Liver (tissue), 3 donors: ENCODE measurements around the gene NLGN1.
"Not testable (repeated sequence)": the region's sequence is repeated elsewhere in the genome, so short reads cannot be mapped to it uniquely, and the experiment has no call there.

Experiments
- CTCF ChIP-seq: fragments of 150-350 bp; IDR thresholded peaks from 2 replicates; pipeline ENCODE4 v1.5.1; 2017; ENCODE audit warnings: improper control_type of control experiment, low read depth, low read length; ENCODE audit not compliant: missing input control
- EGR1 ChIP-seq, 2 donors: IDR thresholded peaks; 2 replicates each; pipeline ENCODE4 v1.6.1; 2016 to 2018; ENCODE audit warnings: antibody characterized with exemption in 2 of 2, low read depth in 2 of 2
- GABPA ChIP-seq, 2 donors: IDR thresholded peaks in 1 of 2; conservative IDR thresholded peaks in 1 of 2; 2 replicates each; pipeline ENCODE4 v1.6.1; 2016; ENCODE audit warnings: antibody characterized with exemption in 2 of 2, mild to moderate bottlenecking in 1 of 2, moderate library complexity in 1 of 2
- HNF4G ChIP-seq: IDR thresholded peaks from 2 replicates; pipeline ENCODE4 v1.6.1; 2016; ENCODE audit warnings: antibody characterized with exemption
- JUND ChIP-seq, 2 donors: IDR thresholded peaks; 2 replicates each; pipeline ENCODE4 v1.6.1; 2016; ENCODE audit warnings: antibody characterized with exemption in 2 of 2
- NR2F2 ChIP-seq: IDR thresholded peaks from 2 replicates; pipeline ENCODE4 v1.6.1; 2016; ENCODE audit warnings: antibody characterized with exemption
- RAD21 ChIP-seq, 2 donors: IDR thresholded peaks; 2 replicates each; pipeline ENCODE4 v1.6.1; 2016; ENCODE audit warnings: antibody characterized with exemption in 2 of 2, mild to moderate bottlenecking in 2 of 2
- REST ChIP-seq: IDR thresholded peaks from 2 replicates; pipeline ENCODE4 v1.6.1; 2016; ENCODE audit warnings: antibody characterized with exemption, mild to moderate bottlenecking
- RXRA ChIP-seq, 2 donors: IDR thresholded peaks; 2 replicates each; pipeline ENCODE4 v1.6.1; 2017 to 2018; ENCODE audit warnings: antibody characterized with exemption in 2 of 2, mild to moderate bottlenecking in 1 of 2
- SP1 ChIP-seq: IDR thresholded peaks from 2 replicates; pipeline ENCODE4 v1.6.1; 2018; ENCODE audit warnings: antibody characterized with exemption, mild to moderate bottlenecking
- TAF1 ChIP-seq: conservative IDR thresholded peaks from 2 replicates; pipeline ENCODE4 v1.6.1; 2016; ENCODE audit warnings: antibody characterized with exemption, mild to moderate bottlenecking
- YY1 ChIP-seq: IDR thresholded peaks from 2 replicates; pipeline ENCODE4 v1.6.1; 2016; ENCODE audit warnings: antibody characterized with exemption, mild to moderate bottlenecking
- TF ChIP-seq, protein P1 (sequence below): IDR thresholded peaks from 2 replicates; pipeline ENCODE4 v1.6.1; 2016; ENCODE audit warnings: antibody characterized with exemption
- TF ChIP-seq, protein P2 (sequence below): IDR thresholded peaks from 2 replicates; pipeline ENCODE4 v1.6.1; 2016; ENCODE audit warnings: antibody characterized with exemption
- donor health status: healthy.
- donor health status: healthy.

DNA sequence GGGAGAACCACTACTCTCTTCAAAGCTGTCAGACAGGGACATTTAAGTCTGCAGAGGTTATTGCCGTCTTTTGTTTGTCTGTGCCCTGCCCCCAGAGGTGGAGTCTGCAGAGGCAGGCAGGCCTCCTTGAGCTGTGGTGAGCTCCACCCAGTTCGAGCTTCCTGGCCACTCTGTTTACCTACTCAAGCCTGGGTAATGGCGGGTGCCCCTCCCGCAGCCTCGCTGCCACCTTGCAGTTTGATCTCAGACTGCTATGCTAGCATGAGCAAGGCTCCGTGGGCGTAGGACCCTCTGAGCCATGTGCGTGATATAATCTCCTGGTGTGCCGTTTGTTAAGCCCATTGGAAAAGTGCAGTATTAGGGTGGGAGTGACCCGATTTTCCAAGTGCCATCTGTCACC is 54.0 kb downstream of the NLGN1 start:
- TF ChIP-seq CTCF; SP1; GABPA (IDR thresholded peaks at IDR 0.05 in 1 of 2, conservative IDR thresholded peaks at IDR 0.05 in 1 of 2); RAD21 (IDR thresholded peaks at IDR 0.05); YY1; RXRA (IDR thresholded peaks at IDR 0.05); REST; EGR1 (IDR thresholded peaks at IDR 0.05; ENCODE audit: low read depth in 2 of 2); HNF4G; JUND (IDR thresholded peaks at IDR 0.05); TAF1; NR2F2: not testable (repeated sequence)
- TF ChIP-seq, protein P1, sequence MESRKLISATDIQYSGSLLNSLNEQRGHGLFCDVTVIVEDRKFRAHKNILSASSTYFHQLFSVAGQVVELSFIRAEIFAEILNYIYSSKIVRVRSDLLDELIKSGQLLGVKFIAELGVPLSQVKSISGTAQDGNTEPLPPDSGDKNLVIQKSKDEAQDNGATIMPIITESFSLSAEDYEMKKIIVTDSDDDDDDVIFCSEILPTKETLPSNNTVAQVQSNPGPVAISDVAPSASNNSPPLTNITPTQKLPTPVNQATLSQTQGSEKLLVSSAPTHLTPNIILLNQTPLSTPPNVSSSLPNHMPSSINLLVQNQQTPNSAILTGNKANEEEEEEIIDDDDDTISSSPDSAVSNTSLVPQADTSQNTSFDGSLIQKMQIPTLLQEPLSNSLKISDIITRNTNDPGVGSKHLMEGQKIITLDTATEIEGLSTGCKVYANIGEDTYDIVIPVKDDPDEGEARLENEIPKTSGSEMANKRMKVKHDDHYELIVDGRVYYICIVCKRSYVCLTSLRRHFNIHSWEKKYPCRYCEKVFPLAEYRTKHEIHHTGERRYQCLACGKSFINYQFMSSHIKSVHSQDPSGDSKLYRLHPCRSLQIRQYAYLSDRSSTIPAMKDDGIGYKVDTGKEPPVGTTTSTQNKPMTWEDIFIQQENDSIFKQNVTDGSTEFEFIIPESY = not testable (repeated sequence)
- TF ChIP-seq, protein P2, sequence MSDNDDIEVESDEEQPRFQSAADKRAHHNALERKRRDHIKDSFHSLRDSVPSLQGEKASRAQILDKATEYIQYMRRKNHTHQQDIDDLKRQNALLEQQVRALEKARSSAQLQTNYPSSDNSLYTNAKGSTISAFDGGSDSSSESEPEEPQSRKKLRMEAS = not testable (repeated sequence)
